Loucy (cell line): ENCODE results near the gene SFT2D3.

Experiments used
- EZH2phosphoT487 ChIP-seq: fragments of 200-600 bp; IDR thresholded peaks from 2 replicates; pipeline ENCODE4 v1.6.1; 2018; ENCODE audit warnings: antibody characterized with exemption, mild to moderate bottlenecking, moderate library complexity, borderline replicate concordance
- TF ChIP-seq, protein P1 (sequence below): fragments of 200-600 bp; sonication (generic); conservative IDR thresholded peaks from 2 replicates; pipeline ENCODE4 v1.5.1; 2014; ENCODE audit warnings: mild to moderate bottlenecking, antibody characterized with exemption, low read length

DNA sequence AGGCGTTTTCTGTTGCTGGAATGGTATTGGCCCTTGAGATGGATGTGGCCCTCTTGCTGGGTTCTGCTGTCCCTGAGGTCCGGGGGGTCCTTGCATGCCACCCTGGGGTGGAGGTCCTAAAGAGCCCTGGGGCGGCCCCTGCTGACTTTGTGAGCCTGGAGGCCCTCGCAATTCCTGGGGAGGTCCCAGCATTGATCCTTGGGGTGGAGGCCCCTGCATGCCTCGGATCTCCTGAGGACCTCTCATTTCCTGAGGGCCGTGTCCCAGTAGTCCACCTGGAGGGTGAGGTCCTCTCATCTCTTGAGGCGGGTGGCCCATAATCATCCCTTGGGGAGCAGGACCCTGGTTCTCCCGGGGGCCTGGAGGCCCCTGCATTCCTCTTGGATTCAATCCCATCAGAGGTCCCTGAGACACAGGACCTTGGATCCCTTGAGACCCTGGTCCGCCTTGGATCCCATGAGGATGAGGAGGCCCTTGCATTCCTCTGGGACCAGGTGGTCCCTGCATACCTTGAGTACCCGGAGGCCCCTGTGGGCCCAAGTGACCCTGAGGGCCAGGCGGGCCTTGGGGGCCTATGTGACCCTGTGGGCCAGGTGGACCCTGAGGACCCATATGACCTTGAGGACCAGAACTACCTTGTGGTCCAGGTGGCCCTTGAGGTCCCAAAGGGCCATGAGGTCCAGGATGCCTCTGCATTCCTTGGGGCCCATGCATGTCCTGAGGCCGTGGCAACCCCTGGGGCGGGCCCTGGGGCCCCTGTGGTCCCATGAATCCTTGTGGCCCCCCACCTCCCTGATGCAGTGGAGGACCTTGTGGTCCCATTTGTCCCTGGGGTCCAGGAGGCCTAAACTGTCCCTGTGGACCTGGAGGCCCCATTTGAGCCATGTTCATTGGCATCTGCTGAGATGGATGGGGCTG lies 18.3 kb downstream of the SFT2D3 start:
- TF ChIP-seq, protein P1, sequence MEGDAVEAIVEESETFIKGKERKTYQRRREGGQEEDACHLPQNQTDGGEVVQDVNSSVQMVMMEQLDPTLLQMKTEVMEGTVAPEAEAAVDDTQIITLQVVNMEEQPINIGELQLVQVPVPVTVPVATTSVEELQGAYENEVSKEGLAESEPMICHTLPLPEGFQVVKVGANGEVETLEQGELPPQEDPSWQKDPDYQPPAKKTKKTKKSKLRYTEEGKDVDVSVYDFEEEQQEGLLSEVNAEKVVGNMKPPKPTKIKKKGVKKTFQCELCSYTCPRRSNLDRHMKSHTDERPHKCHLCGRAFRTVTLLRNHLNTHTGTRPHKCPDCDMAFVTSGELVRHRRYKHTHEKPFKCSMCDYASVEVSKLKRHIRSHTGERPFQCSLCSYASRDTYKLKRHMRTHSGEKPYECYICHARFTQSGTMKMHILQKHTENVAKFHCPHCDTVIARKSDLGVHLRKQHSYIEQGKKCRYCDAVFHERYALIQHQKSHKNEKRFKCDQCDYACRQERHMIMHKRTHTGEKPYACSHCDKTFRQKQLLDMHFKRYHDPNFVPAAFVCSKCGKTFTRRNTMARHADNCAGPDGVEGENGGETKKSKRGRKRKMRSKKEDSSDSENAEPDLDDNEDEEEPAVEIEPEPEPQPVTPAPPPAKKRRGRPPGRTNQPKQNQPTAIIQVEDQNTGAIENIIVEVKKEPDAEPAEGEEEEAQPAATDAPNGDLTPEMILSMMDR, result no peak
- no peak for TF ChIP-seq EZH2phosphoT487
